Ishikawa (cell line): Measurements from ENCODE around the gene RNF220.

Experiments used
- CREB1 ChIP-seq: IDR thresholded peaks from 2 replicates; pipeline ENCODE4 v1.6.1; 2012; ENCODE audit warnings: low read depth
- EGR1 ChIP-seq: IDR thresholded peaks from 2 replicates; pipeline ENCODE4 v1.6.1; 2012
- EP300 ChIP-seq: IDR thresholded peaks from 2 replicates; pipeline ENCODE4 v1.6.1; 2012; ENCODE audit warnings: borderline replicate concordance
- TF ChIP-seq, protein P1 (sequence below): IDR thresholded peaks from 2 replicates; pipeline ENCODE4 v1.6.1; 2012

DNA sequence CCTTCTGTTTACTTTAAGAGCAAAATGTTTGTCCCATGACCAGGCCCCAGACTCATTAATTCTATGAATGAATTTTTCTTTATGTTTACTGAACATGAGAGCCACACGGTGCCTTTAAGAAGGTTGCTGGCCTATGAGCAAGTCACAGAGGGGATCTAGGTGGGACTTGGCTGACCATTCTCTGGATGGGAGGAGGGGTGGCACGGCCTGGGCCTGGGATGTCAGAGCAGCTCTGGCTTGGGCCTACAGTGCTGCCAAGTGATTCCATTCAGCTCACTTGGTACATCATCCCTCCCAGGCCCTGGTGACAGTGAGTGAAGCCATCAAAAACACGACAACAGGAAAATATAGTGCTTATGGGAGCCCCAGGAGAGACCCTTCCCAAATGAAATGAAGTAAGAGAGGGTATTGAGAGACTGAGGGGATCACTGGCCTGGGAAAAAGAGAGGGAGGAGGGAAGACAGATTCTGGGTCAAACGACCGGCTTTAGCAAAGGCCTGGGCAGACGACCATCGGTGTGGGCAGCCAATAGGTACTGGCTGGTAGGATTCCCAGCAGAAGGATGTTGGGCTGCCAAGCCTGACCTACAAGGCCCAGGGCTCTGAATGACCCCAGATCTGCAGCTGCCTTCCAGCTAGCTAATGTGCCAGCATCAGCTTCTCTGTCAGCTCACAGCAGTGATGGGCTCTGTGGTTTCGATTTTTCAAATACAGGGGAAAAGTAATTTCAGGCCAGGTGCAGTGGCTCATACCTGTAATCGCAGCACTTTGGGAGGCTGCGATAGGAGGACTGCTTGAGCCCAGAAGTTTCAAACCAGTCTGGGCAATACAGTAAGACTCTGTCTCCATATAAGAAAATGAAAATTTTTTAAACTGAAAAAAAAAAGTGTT lies 265.9 kb downstream of the RNF220 start:
- TF ChIP-seq CREB1: no peak
- TF ChIP-seq, protein P1, sequence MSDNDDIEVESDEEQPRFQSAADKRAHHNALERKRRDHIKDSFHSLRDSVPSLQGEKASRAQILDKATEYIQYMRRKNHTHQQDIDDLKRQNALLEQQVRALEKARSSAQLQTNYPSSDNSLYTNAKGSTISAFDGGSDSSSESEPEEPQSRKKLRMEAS: no peak
- TF ChIP-seq EP300: no peak
- TF ChIP-seq EGR1: no peak
